ENCODE data around the gene PLVAP. TPM values are rescaled to one million over a fixed set of nuclear protein-coding genes. Genes with fewer than 3 reads are reported as not detected.

PLVAP gene
- total RNA-seq, 1 experiment from 2014 or later = 0.08 TPM

GRCh38 chr19:17385878-17386611 lies 8.9 kb upstream of the PLVAP start:
- TF ChIP-seq TCF7L2 (IDR thresholded peaks at IDR 0.05; ENCODE audit: low read depth, low read length) = no peak
- TF ChIP-seq REST (IDR thresholded peaks at IDR 0.05; ENCODE audit: insufficient read depth in 1 of 2, low read depth in 2 of 2, low read length in 1 of 2) = no peak
- no peak for TF ChIP-seq SIN3A (IDR thresholded peaks at IDR 0.05; ENCODE audit: borderline replicate concordance, insufficient read depth, low read depth, low read length)
- TF ChIP-seq POLR2AphosphoS5 (IDR thresholded peaks at IDR 0.05; ENCODE audit: low read depth, low read length) = no peak
- TF ChIP-seq CTCF (IDR thresholded peaks at IDR 0.05) = peak; percentile 91
- no peak for DNase-seq (ENCODE audit: low read depth, low spot score)
- no TSS peak for BruUV-seq (replicated peaks)
- Histone ChIP-seq H3K9me3 (ENCODE audit: control insufficient read depth, insufficient read depth, low read depth, low read length) (no peaks in the 10 kb centered on the region; the same call in 1 of the 2 replicates), H3K4me3 (ENCODE audit: low read depth in 2 of 2, low read length in 2 of 2) (no peak overlapping the region), H3K27me3 (ENCODE audit: control insufficient read depth, insufficient read depth, low read length) (no peaks in the 10 kb centered on the region), H3K4me1 (ENCODE audit: control insufficient read depth, insufficient read depth, low read length) (peaks cover 4% of the 10 kb centered on the region; the same call in 1 of the 2 replicates), H3K36me3 (ENCODE audit: control insufficient read depth, insufficient read depth, low read length) (no peaks in the 10 kb centered on the region), H3K27ac (ENCODE audit: low read length) (no peak overlapping the region)
- peak; percentile 66 for ATAC-seq
- in situ Hi-C loops (cut with HindIII; ENCODE audit: low pct_unique_long_range_greater_than_20kb, low sequenced_read_pairs) (no loop called here), intact Hi-C loops (cut with micrococcal nuclease; ENCODE audit: unreplicated experiment) (loop anchor here (2.0 kb wide), 1 partner anchor 41 kb away; no protein-coding TSS in a partner anchor)
- ChIA-PET POLR2A (no interaction called here), CTCF (interaction anchor here (0.6 kb wide), 2 partner anchors 8 to 41 kb away, joined by 3 to 5 read pairs; no protein-coding TSS in a partner anchor)

GRCh38 chr19:17380426-17381138 lies 3.4 kb upstream of the PLVAP start:
- no peak overlapping the region for H3K27ac ChIP-seq (ENCODE audit: low read length)
- no peaks in the 10 kb centered on the region for H3K9me3 ChIP-seq (ENCODE audit: control insufficient read depth, insufficient read depth, low read depth, low read length)
- peaks cover 4% of the 10 kb centered on the region; the same call in 1 of the 2 replicates for H3K4me1 ChIP-seq (ENCODE audit: control insufficient read depth, insufficient read depth, low read length)
- no peaks in the 10 kb centered on the region for H3K27me3 ChIP-seq (ENCODE audit: control insufficient read depth, insufficient read depth, low read length)
- intact Hi-C loops (cut with micrococcal nuclease; ENCODE audit: unreplicated experiment) = no loop called here
- in situ Hi-C loops (cut with HindIII; ENCODE audit: low pct_unique_long_range_greater_than_20kb, low sequenced_read_pairs) = no loop called here
- DNase-seq (ENCODE audit: low read depth, low spot score) = no peak
- H3K36me3 ChIP-seq (ENCODE audit: control insufficient read depth, insufficient read depth, low read length) = no peaks in the 10 kb centered on the region
- ChIA-PET CTCF (interaction anchor here (0.7 kb wide), 1 partner anchor 552 kb away, joined by 13 read pairs; the partner anchor contains the start of gene CCDC124), POLR2A (no interaction called here)
- no TSS peak for BruUV-seq (replicated peaks)
- ATAC-seq = no peak
- TF ChIP-seq CTCF (IDR thresholded peaks at IDR 0.05) (no peak), REST (IDR thresholded peaks at IDR 0.05; ENCODE audit: insufficient read depth in 1 of 2, low read depth in 2 of 2, low read length in 1 of 2) (no peak), POLR2AphosphoS5 (IDR thresholded peaks at IDR 0.05; ENCODE audit: low read depth, low read length) (no peak)
- no peak overlapping the region for H3K4me3 ChIP-seq (ENCODE audit: low read depth in 2 of 2, low read length in 2 of 2)
